GM18505 (cell line): Measurements from ENCODE around the gene IL10RA.

Experiments
- ATAC-seq: cut with Tn5 transposase; IDR thresholded peaks from one replicate; pipeline ENCODE4 v1.9.1; 2021; ENCODE audit not compliant: unreplicated experiment
- POLR2A ChIP-seq: IDR thresholded peaks from 4 replicates; pipeline ENCODE4 v1.6.1; 2011; ENCODE audit warnings: borderline replicate concordance; ENCODE audit not compliant: insufficient read depth, insufficient read length; ENCODE audit errors: extremely low read depth

IL10RA gene

DNA sequence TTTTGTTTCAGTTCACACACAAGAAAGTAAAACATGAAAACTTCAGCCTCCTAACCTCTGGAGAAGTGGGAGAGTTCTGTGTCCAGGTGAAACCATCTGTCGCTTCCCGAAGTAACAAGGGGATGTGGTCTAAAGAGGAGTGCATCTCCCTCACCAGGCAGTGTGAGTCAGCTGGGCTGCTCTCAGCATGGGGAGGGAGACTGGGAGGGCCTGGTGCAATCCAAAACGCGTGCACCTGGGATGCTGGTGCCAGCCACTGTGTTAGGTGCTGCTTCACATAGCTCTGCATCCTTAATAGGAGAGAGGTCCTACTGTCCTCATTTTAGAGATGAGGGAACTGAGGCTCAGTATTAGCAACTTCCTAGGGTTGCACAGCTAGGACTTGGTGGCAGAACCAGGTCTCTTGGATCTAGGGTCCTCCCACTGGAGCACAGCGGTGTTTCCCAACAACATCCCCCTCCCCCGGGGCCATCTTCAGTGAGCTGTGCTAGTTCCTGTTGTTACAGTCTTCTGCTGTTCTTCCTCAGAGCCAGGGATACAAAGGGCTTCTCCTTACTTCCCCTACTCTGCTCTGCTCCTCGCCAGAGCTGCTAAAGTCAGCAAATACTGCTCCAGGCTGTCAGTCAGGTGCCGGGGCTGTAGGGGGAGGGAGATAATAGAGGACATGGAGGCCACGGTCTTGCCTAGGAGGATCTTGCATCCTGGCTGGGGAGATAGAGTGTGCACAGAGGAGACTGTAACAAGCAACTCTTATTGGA lies 8.0 kb downstream of the IL10RA start:
- no peak for ATAC-seq
- TF ChIP-seq POLR2A = no peak

DNA sequence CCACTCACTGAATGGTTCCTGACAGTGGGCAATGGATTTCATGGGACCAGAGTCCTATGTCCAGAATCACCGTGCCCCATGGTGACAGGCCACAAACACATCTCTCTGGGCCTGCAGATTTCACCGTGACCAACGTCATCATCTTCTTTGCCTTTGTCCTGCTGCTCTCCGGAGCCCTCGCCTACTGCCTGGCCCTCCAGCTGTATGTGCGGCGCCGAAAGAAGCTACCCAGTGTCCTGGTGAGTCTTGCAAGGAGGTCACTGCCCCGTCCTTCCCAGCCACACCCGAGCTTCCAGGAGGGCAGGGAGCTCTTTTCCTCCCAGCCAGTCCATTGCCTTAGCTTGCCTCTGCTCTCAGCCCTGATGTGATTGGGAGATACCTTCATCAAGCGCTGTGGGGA lies 9.3 kb downstream of the IL10RA start:
- TF ChIP-seq POLR2A = no peak
- no peak for ATAC-seq

DNA sequence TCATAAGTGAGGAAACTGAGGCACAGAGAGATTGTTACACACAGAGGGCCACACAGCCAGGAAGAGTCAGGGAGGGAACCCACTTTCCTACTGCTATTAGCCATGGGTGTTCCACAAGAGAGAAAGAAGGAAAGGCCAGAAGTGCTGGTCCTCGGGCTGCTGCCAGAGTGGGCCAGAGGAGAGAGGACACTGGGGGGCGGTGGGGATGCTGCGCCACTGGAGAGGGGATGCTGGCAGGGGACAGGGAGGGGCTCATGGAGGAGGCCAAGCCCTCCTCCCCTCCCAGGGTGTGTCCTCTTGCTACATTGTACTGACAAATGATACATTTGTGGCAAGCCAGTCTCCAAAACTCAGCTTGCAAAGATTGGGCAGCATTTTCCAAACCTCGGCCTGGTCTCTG lies 9.9 kb downstream of the IL10RA start:
- TF ChIP-seq POLR2A = no peak
- no peak for ATAC-seq

DNA sequence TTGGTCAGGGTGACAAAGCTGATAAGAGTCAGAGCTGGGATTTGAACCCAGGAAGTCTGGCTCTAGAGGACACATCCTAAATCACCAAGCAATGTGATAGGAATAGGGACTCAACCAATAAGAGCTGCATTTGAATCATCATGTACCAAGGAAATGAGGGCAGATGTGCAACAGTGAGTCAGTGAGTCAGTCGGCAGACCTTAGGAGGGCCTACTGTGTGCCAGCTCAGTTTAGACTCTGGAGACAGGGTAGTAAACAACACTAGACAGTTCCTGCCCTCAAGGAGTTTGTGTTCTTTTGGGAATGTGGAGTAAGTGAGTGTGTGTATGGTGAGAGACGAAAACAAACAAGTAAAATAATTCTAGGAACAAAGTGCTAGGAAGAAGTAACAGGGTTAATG lies 11.2 kb downstream of the IL10RA start:
- ATAC-seq = no peak
- no peak for TF ChIP-seq POLR2A

DNA sequence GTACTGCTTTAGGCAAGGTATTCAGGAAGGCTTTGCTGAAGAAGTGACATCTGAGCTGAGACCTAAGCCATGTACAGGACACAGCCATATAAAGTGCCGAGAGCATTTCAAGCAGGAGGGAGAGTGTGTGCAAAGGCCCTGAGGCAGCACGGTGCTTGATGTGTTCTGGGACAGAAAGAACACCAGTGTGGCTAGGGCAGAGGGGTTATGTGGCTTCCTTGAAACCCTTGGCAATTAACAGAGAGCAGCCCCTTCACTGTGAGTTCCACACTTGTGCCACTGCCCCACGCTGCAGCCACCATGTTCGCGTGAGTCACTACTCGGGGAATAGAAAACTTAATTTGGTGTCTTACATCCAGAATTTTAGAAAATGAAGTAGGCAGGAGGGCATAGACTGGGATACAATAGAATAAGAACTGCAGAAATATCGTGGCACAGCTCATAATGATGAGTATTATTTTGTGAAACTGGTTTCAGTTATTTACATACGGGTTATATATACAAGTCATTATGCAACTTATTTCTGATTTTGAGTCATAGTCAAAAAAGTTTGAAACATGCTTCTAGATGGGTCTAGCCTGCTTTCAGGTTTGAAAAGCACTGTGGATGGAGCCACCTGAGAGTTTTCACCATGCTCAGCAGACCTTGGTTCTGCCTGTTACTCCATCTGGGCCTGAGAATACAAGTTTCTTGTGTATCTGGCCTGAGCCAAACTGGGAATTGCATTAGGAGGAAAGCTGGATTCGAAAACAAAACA lies 11.8 kb downstream of the IL10RA start:
- peak; percentile 33 for TF ChIP-seq POLR2A
- ATAC-seq = peak; percentile 48

DNA sequence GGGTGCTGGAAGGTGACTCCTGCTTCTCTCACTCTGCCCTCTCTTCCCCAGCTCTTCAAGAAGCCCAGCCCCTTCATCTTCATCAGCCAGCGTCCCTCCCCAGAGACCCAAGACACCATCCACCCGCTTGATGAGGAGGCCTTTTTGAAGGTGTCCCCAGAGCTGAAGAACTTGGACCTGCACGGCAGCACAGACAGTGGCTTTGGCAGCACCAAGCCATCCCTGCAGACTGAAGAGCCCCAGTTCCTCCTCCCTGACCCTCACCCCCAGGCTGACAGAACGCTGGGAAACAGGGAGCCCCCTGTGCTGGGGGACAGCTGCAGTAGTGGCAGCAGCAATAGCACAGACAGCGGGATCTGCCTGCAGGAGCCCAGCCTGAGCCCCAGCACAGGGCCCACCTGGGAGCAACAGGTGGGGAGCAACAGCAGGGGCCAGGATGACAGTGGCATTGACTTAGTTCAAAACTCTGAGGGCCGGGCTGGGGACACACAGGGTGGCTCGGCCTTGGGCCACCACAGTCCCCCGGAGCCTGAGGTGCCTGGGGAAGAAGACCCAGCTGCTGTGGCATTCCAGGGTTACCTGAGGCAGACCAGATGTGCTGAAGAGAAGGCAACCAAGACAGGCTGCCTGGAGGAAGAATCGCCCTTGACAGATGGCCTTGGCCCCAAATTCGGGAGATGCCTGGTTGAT lies 12.6 kb downstream of the IL10RA start:
- no peak for ATAC-seq
- no peak for TF ChIP-seq POLR2A

DNA sequence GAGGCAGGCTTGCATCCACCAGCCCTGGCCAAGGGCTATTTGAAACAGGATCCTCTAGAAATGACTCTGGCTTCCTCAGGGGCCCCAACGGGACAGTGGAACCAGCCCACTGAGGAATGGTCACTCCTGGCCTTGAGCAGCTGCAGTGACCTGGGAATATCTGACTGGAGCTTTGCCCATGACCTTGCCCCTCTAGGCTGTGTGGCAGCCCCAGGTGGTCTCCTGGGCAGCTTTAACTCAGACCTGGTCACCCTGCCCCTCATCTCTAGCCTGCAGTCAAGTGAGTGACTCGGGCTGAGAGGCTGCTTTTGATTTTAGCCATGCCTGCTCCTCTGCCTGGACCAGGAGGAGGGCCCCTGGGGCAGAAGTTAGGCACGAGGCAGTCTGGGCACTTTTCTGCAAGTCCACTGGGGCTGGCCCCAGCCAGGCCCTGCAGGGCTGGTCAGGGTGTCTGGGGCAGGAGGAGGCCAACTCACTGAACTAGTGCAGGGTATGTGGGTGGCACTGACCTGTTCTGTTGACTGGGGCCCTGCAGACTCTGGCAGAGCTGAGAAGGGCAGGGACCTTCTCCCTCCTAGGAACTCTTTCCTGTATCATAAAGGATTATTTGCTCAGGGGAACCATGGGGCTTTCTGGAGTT lies 13.3 kb downstream of the IL10RA start:
- ATAC-seq = no peak
- no peak for TF ChIP-seq POLR2A

DNA sequence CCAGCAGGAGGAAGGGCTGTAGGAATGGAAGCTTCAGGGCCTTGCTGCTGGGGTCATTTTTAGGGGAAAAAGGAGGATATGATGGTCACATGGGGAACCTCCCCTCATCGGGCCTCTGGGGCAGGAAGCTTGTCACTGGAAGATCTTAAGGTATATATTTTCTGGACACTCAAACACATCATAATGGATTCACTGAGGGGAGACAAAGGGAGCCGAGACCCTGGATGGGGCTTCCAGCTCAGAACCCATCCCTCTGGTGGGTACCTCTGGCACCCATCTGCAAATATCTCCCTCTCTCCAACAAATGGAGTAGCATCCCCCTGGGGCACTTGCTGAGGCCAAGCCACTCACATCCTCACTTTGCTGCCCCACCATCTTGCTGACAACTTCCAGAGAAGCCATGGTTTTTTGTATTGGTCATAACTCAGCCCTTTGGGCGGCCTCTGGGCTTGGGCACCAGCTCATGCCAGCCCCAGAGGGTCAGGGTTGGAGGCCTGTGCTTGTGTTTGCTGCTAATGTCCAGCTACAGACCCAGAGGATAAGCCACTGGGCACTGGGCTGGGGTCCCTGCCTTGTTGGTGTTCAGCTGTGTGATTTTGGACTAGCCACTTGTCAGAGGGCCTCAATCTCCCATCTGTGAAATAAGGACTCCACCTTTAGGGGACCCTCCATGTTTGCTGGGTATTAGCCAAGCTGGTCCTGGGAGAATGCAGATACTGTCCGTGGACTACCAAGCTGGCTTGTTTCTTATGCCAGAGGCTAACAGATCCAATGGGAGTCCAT lies 14.1 kb downstream of the IL10RA start:
- no peak for TF ChIP-seq POLR2A
- no peak for ATAC-seq

DNA sequence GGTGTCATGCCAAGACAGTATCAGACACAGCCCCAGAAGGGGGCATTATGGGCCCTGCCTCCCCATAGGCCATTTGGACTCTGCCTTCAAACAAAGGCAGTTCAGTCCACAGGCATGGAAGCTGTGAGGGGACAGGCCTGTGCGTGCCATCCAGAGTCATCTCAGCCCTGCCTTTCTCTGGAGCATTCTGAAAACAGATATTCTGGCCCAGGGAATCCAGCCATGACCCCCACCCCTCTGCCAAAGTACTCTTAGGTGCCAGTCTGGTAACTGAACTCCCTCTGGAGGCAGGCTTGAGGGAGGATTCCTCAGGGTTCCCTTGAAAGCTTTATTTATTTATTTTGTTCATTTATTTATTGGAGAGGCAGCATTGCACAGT lies 14.6 kb downstream of the IL10RA start:
- ATAC-seq = no peak
- TF ChIP-seq POLR2A = no peak

DNA sequence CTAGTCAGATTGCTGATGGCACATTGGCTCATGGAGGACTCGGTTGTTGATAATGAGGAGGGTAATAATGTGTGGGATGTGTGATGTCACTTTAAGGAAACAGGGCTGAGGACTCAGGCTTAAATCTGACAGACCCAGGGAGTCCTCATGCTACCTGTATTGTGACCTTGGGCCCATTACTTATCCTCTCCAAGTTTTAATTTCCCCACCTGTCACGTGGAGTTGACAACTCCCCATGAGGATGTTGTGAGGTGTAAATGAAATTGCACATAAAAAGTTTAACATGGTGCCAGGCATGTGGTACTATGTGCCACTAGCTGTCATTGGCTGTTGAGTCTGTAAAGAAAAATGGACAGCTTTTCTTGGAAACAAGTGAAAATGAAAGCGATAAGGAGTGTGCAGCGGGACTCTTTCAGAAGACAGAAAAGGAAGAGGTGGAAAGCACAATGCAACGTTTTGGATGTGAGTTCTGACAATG lies 15.3 kb downstream of the IL10RA start:
- TF ChIP-seq POLR2A = no peak

DNA sequence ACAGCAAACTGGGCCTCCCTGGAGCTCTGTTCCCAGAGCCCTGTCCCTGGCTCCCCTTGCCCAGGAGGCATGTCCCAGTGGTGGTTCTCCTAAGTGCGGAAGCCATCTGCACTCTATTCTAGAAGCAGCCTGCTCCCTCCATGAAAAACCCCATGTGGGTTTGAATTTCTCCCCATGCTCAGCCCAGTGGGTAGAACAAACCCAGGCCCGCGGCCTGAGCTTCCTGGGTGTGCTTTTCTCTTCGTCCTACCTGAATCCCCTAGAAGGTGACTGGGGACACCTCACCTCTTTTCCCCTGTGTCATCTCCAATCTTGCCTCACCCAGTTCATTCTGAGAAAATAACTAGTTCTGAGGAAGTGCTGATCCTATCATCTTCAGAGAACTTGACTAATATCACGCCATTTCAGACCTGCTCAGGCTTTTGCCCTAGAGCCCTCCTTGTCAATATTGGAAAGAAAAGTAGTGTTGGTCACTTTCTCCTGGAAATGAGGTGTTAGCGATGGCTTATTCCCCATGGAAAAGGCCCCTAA lies 15.9 kb downstream of the IL10RA start:
- ATAC-seq = no peak
- TF ChIP-seq POLR2A = no peak

More for the DNA sequence above, 15.3 kb downstream of the IL10RA start:
- ATAC-seq = no peak
